K562 (cell line): ENCODE data around the gene DYRK1A. TPM values are rescaled to one million over a fixed set of nuclear protein-coding genes. Genes with fewer than 3 reads are reported as not detected.

ENCODE experiments used
- ARNT ChIP-seq, 2 experiments: fragments of 450-650 bp; IDR thresholded peaks; 2 replicates each; pipeline ENCODE4 v1.6.1; 2016; ENCODE audit warnings: mild to moderate bottlenecking in 1 of 2
- CBFA2T2 ChIP-seq: fragments of 450-650 bp; conservative IDR thresholded peaks from 2 replicates; pipeline ENCODE4 v1.6.1; 2017; ENCODE audit warnings: mild to moderate bottlenecking
- ETV1 ChIP-seq: fragments of 450-650 bp; conservative IDR thresholded peaks from 2 replicates; pipeline ENCODE4 v1.6.1; 2016; ENCODE audit warnings: missing genetic modification characterization, control low read depth, low read depth, missing compliant biosample characterization
- IRF2 ChIP-seq: sonication (generic); formaldehyde crosslinking; IDR thresholded peaks from 2 replicates; pipeline ENCODE4 v1.8.1; 2022; ENCODE audit warnings: mild to moderate bottlenecking, missing genetic modification reagents
- KLF16 ChIP-seq: IDR thresholded peaks from 2 replicates; pipeline ENCODE4 v1.6.1; 2016; ENCODE audit warnings: antibody characterized with exemption
- NFE2L1 ChIP-seq: fragments of 450-650 bp; IDR thresholded peaks from 2 replicates; pipeline ENCODE4 v1.6.1; 2016; ENCODE audit warnings: missing genetic modification characterization, low read depth, mild to moderate bottlenecking, missing compliant biosample characterization, moderate library complexity, borderline replicate concordance
- NFYB ChIP-seq: IDR thresholded peaks from 2 replicates; pipeline ENCODE4 v1.6.1; 2011; ENCODE audit warnings: mild to moderate bottlenecking, moderate library complexity; ENCODE audit not compliant: insufficient read length; ENCODE audit errors: extremely low read depth
- PCBP1 ChIP-seq: fragments of 200-400 bp; formaldehyde crosslinking; IDR thresholded peaks from 2 replicates; pipeline ENCODE4 v1.6.1; 2018; ENCODE audit warnings: mild to moderate bottlenecking, low read depth, low read length; ENCODE audit not compliant: poor library complexity, severe bottlenecking
- PML ChIP-seq: IDR thresholded peaks from 2 replicates; pipeline ENCODE4 v1.6.1; 2012; ENCODE audit warnings: low read length, inconsistent platforms
- RAD51 ChIP-seq: fragments of 450-650 bp; IDR thresholded peaks from 2 replicates; pipeline ENCODE4 v1.7.1; 2016; ENCODE audit warnings: low read depth, mild to moderate bottlenecking, borderline replicate concordance
- SNIP1 ChIP-seq: fragments of 450-650 bp; IDR thresholded peaks from 2 replicates; pipeline ENCODE4 v1.7.1; 2017; ENCODE audit warnings: low read depth, mild to moderate bottlenecking
- ZNF408 ChIP-seq: fragments of 250-450 bp; sonication (Bioruptor Pico); IDR thresholded peaks from 2 replicates; pipeline ENCODE4 v1.4.0; 2020; ENCODE audit warnings: low read depth, mild to moderate bottlenecking, moderate library complexity
- ZNF695 ChIP-seq: fragments of 450-650 bp; formaldehyde crosslinking; IDR thresholded peaks from 2 replicates; pipeline ENCODE4 v1.4.0; 2020; ENCODE audit warnings: mild to moderate bottlenecking, moderate library complexity
- ZNF77 ChIP-seq: fragments of 250-450 bp; sonication (Bioruptor Pico); IDR thresholded peaks from 2 replicates; pipeline ENCODE4 v1.5.0; 2020
- polyA plus RNA-seq, 8 experiments: library from polyadenylated mRNA; depleted of rRNA in 4 of 8; stranded (reverse) in 5 of 8; unstranded in 3 of 8; fragments of >200 nt; fragmentation: Nextera tagmentation in 2 of 8; fragmentation: Illumina TruSeq in 1 of 8; extraction: Ambion mirVana in 2 of 8; extraction: Trizol in 1 of 8; gene quantifications; 2 replicates each; pipeline versions ENCODE4 v1.2.1 to v1.2.3, GENCODE V29; 2011 to 2014; ENCODE audit warnings: inconsistent platforms in 1 of 8, missing spikeins in 1 of 8
- total RNA-seq, 7 experiments: library from RNA; depleted of rRNA in 6 of 7; stranded (reverse); fragments of >200 nt in 6 of 7; fragmentation: Illumina TruSeq in 2 of 7; extraction: Trizol in 2 of 7; gene quantifications; 2 replicates each; pipeline versions ENCODE4 v1.2.1 to v1.2.3, GENCODE V29; 2011 to 2021; ENCODE audit warnings: low replicate concordance in 1 of 7
- TF ChIP-seq, protein P1 (sequence below), 2 experiments: IDR thresholded peaks; 2 replicates each; pipeline ENCODE4 v1.6.1; 2012; ENCODE audit warnings: improper control_type of control experiment in 2 of 2, low read depth in 2 of 2, low read length in 2 of 2, borderline replicate concordance in 1 of 2
- TF ChIP-seq, protein P2 (sequence below), 2 experiments: fragments of 450-650 bp; formaldehyde crosslinking in 1 of 2; IDR thresholded peaks; 2 replicates each; pipeline versions ENCODE4 v1.4.0 to v1.6.1; 2014 to 2020; ENCODE audit warnings: mild to moderate bottlenecking in 2 of 2, borderline replicate concordance in 1 of 2, low read depth in 1 of 2
- TF ChIP-seq, protein P3 (sequence below): fragments of 250-450 bp; sonication (Bioruptor Pico); IDR thresholded peaks from 2 replicates; pipeline ENCODE4 v1.4.0; 2020; ENCODE audit warnings: borderline replicate concordance

Gene DYRK1A
- total and polyA plus RNA-seq, 9 of the 15 experiments (the other 6 are each of a cell fraction or from before 2014, with no cell fraction given), result 3.7 to 64.8 (median 42.3) TPM

DNA sequence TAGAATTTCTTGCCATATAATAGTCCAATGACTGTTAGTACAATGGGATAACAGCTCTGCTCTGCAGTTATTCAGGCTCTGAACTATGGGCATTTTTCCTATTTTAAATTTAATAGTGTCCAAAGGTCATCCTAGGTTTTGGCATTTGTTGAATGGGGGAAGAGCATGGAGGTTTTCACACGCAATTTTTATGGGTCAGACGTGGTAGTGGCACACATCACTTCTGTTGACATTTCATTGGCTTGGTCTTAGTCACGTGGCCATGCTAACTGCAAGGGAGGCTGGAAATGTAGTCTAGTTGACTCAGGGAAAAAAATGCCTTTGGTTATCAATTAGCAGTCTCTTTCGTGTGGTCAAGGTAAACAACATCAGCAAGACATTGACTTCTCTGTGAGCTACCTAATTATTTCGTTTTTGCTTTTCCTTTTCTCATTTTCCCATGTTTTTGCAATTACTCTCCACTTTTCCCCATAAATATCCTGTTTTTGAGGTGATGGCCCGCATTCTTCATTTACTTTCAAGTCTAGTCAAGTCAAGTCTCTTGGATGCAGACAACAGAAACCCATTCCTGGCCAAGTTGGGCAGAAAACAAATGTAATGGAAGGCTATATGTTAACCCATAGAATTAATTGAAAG is 82.8 kb downstream of the DYRK1A start (continued):
- TF ChIP-seq, protein P1, sequence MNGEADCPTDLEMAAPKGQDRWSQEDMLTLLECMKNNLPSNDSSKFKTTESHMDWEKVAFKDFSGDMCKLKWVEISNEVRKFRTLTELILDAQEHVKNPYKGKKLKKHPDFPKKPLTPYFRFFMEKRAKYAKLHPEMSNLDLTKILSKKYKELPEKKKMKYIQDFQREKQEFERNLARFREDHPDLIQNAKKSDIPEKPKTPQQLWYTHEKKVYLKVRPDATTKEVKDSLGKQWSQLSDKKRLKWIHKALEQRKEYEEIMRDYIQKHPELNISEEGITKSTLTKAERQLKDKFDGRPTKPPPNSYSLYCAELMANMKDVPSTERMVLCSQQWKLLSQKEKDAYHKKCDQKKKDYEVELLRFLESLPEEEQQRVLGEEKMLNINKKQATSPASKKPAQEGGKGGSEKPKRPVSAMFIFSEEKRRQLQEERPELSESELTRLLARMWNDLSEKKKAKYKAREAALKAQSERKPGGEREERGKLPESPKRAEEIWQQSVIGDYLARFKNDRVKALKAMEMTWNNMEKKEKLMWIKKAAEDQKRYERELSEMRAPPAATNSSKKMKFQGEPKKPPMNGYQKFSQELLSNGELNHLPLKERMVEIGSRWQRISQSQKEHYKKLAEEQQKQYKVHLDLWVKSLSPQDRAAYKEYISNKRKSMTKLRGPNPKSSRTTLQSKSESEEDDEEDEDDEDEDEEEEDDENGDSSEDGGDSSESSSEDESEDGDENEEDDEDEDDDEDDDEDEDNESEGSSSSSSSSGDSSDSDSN (IDR thresholded peaks at IDR 0.05; ENCODE audit: borderline replicate concordance in 1 of 2, low read depth in 2 of 2, low read length in 2 of 2), result no peak
- TF ChIP-seq SNIP1, result no peak
- no peak for TF ChIP-seq PML
- peak; percentile 89 for TF ChIP-seq RAD51
- TF ChIP-seq ZNF77 (CRISPR knock-in tag), result no peak
- no peak for TF ChIP-seq IRF2 (CRISPR knock-in tag)
- no peak for TF ChIP-seq NFE2L1 (tag)
- no peak for TF ChIP-seq ZNF695 (CRISPR knock-in tag)
- TF ChIP-seq PCBP1, result no peak
- TF ChIP-seq, protein P2, sequence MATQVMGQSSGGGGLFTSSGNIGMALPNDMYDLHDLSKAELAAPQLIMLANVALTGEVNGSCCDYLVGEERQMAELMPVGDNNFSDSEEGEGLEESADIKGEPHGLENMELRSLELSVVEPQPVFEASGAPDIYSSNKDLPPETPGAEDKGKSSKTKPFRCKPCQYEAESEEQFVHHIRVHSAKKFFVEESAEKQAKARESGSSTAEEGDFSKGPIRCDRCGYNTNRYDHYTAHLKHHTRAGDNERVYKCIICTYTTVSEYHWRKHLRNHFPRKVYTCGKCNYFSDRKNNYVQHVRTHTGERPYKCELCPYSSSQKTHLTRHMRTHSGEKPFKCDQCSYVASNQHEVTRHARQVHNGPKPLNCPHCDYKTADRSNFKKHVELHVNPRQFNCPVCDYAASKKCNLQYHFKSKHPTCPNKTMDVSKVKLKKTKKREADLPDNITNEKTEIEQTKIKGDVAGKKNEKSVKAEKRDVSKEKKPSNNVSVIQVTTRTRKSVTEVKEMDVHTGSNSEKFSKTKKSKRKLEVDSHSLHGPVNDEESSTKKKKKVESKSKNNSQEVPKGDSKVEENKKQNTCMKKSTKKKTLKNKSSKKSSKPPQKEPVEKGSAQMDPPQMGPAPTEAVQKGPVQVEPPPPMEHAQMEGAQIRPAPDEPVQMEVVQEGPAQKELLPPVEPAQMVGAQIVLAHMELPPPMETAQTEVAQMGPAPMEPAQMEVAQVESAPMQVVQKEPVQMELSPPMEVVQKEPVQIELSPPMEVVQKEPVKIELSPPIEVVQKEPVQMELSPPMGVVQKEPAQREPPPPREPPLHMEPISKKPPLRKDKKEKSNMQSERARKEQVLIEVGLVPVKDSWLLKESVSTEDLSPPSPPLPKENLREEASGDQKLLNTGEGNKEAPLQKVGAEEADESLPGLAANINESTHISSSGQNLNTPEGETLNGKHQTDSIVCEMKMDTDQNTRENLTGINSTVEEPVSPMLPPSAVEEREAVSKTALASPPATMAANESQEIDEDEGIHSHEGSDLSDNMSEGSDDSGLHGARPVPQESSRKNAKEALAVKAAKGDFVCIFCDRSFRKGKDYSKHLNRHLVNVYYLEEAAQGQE (IDR thresholded peaks at IDR 0.05; ENCODE audit: borderline replicate concordance), result no peak
- TF ChIP-seq, protein P2 (CRISPR knock-in tag; IDR thresholded peaks at IDR 0.05; ENCODE audit: low read depth), result no peak
- no peak for TF ChIP-seq ZNF408 (CRISPR knock-in tag)
- TF ChIP-seq ETV1, result no peak
- TF ChIP-seq ARNT (IDR thresholded peaks at IDR 0.05), result no peak
- TF ChIP-seq, protein P3, sequence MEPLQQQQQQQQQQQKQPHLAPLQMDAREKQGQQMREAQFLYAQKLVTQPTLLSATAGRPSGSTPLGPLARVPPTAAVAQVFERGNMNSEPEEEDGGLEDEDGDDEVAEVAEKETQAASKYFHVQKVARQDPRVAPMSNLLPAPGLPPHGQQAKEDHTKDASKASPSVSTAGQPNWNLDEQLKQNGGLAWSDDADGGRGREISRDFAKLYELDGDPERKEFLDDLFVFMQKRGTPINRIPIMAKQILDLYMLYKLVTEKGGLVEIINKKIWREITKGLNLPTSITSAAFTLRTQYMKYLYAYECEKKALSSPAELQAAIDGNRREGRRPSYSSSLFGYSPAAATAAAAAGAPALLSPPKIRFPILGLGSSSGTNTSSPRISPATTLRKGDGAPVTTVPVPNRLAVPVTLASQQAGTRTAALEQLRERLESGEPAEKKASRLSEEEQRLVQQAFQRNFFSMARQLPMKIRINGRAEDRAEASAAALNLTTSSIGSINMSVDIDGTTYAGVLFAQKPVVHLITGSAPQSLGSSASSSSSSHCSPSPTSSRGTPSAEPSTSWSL (CRISPR knock-in tag), result no peak
- no peak for TF ChIP-seq KLF16
- TF ChIP-seq CBFA2T2, result 0 out of 2 replicates have a peak, but pooled peaks have one; percentile 39
- TF ChIP-seq NFYB, result peak; percentile 36
